ENCODE measurements around the gene FGF12.

DNA sequence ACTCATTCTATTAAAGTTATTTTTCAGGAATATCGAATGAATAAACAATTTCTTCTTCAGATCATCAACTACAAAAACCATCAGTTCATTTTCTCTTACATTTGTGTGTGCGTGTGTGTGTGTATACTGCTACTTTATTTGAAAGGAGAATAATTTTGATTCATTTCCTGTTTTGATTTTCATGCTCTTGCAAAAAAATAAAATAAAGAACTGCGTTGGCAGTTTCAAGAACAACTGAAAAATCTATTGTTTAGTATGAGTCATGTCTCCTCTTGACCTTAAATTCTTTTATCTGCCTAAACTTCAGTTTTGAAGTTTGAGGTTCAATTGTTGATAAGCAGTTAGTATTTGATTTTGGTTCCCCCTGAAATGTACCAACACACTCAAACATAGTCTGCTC, 540.8 kb downstream of the FGF12 start:
- TF ChIP-seq POLR2A (IDR thresholded peaks at IDR 0.05) (no peak), POLR2AphosphoS5 (IDR thresholded peaks at IDR 0.05) (no peak)
- TF ChIP-seq, protein P1, sequence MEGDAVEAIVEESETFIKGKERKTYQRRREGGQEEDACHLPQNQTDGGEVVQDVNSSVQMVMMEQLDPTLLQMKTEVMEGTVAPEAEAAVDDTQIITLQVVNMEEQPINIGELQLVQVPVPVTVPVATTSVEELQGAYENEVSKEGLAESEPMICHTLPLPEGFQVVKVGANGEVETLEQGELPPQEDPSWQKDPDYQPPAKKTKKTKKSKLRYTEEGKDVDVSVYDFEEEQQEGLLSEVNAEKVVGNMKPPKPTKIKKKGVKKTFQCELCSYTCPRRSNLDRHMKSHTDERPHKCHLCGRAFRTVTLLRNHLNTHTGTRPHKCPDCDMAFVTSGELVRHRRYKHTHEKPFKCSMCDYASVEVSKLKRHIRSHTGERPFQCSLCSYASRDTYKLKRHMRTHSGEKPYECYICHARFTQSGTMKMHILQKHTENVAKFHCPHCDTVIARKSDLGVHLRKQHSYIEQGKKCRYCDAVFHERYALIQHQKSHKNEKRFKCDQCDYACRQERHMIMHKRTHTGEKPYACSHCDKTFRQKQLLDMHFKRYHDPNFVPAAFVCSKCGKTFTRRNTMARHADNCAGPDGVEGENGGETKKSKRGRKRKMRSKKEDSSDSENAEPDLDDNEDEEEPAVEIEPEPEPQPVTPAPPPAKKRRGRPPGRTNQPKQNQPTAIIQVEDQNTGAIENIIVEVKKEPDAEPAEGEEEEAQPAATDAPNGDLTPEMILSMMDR (IDR thresholded peaks at IDR 0.05 in 8 of 11, conservative IDR thresholded peaks at IDR 0.05 in 3 of 11): no peak
